ENCODE data around the gene TMEM154.

DNA sequence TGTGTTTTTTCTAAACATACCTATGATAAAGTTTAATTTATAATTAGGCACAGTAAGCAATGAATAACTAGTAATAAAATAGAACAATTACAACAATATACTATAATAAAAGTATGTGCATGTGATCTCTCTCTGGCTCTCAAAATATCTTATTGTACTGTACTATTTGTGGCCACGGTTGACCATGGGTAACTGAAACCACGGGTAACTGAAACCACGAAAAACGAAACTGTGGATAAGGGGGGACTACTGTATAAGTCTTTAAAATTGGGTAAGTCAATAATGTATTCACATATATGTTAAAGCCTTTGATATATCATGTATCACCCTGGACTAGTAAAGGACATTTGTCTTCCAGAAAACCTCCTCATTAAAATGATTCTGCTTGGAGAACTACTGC lies 20.0 kb downstream of the TMEM154 start:
- TF ChIP-seq POLR2A (IDR thresholded peaks at IDR 0.05) = no peak
- TF ChIP-seq, protein P1, sequence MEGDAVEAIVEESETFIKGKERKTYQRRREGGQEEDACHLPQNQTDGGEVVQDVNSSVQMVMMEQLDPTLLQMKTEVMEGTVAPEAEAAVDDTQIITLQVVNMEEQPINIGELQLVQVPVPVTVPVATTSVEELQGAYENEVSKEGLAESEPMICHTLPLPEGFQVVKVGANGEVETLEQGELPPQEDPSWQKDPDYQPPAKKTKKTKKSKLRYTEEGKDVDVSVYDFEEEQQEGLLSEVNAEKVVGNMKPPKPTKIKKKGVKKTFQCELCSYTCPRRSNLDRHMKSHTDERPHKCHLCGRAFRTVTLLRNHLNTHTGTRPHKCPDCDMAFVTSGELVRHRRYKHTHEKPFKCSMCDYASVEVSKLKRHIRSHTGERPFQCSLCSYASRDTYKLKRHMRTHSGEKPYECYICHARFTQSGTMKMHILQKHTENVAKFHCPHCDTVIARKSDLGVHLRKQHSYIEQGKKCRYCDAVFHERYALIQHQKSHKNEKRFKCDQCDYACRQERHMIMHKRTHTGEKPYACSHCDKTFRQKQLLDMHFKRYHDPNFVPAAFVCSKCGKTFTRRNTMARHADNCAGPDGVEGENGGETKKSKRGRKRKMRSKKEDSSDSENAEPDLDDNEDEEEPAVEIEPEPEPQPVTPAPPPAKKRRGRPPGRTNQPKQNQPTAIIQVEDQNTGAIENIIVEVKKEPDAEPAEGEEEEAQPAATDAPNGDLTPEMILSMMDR (IDR thresholded peaks at IDR 0.05 in 8 of 11, conservative IDR thresholded peaks at IDR 0.05 in 3 of 11) = no peak

All from spleen (tissue), 7 donors.